ENCODE data around the gene DNAH7. TPM values are rescaled to one million over a fixed set of nuclear protein-coding genes. Genes with fewer than 3 reads are reported as not detected.

The DNAH7 gene
- polyA plus RNA-seq, 4 donors: 0.76 to 9.5 (median 9.3) TPM

GRCh38 chr2:196079052-196079451 lies 10.4 kb upstream of the DNAH7 start:
- no peak for DNase-seq (ENCODE audit: low read depth in 4 of 4, low spot score in 3 of 4)

DNA sequence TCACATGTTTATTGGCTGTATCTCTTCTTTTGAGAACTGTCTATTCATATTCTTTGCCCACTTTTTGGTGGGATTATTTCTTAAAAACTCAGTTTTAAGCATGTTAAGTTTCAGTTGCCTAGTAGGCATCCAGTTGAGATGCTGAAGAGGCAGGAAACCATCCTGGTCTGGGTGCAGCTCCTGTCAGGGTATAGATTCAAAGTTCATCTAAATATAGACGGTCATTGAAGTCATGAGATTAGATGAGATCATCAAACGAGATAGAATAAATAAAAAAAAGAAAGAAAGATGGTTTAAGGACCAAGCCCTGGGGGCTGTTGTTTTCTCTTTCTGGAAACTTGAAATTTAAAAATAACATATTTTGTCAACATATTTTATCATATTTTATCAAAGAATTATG lies 9.2 kb upstream of the DNAH7 start:
- no peak for DNase-seq (ENCODE audit: low read depth in 4 of 4, low spot score in 3 of 4)

DNA sequence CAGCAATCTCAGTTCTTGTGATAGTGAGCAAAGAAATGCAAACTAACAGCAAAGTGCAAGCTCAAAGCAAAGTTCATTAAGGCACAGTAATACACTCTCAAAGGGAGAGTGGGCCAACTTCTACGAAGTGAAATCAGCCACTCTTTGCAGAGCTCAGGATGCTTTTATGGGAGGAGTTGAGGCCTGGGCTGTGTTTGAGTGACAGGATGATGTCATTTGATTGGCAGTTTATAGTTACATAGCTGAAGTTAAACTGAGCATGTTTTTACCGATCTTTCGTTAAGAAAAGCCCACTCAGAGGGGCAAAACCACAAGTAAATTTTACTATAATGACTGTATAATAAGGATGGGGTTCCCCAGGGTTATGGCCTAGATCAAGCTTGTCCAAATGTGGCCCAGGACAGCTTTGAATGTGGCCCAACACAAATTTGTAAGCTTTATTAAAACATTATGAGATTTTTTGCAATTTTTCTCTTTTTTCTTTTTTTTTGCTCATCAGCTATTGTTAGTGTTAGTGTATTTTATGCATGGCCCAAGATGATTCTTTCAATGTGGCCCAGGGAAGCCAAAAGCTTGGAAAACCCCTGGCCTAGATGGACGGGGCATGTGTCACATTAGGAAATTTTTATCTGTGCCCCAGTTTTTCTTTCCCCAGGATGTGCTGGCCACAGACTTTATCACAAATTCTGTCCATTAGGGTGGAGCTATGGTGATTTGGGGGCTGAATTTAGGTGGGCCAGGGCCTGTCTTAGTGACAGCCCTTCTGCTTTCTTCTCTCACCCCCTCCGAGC lies 8.3 kb upstream of the DNAH7 start:
- no peak for DNase-seq (ENCODE audit: low read depth in 4 of 4, low spot score in 3 of 4)

- DNase-seq (ENCODE audit: low read depth in 4 of 4, low spot score in 3 of 4): no peak
These were observed 6.6 kb upstream of the DNAH7 start for GRCh38 chr2:196075196-196075595.

DNA sequence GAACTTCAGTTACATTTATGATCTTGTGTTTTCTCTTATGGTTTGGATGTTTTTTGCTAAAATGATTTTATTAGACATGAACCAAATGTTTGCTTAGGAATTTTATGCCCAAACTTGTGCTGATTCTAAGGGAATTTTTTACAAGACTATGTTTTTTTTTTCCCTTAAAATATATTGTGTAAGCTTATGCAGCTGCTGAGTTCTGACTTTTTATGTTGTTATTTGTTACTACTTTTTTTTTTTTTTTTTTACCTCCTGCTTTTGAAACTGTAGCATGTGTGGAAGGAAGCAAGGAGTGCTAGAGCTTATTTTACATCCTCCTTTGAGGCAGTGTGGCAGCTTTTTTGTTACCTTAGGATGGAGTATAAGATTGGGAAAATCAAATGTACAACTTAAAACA lies 6.0 kb upstream of the DNAH7 start:
- DNase-seq (ENCODE audit: low read depth in 4 of 4, low spot score in 3 of 4): no peak

- no peak for DNase-seq (ENCODE audit: low read depth in 4 of 4, low spot score in 3 of 4)
These were observed 4.9 kb upstream of the DNAH7 start for GRCh38 chr2:196073521-196073920.

GRCh38 chr2:196067088-196067382 lies 1.6 kb downstream of the DNAH7 start:
- DNase-seq (ENCODE audit: low read depth in 4 of 4, low spot score in 3 of 4): no peak

DNA sequence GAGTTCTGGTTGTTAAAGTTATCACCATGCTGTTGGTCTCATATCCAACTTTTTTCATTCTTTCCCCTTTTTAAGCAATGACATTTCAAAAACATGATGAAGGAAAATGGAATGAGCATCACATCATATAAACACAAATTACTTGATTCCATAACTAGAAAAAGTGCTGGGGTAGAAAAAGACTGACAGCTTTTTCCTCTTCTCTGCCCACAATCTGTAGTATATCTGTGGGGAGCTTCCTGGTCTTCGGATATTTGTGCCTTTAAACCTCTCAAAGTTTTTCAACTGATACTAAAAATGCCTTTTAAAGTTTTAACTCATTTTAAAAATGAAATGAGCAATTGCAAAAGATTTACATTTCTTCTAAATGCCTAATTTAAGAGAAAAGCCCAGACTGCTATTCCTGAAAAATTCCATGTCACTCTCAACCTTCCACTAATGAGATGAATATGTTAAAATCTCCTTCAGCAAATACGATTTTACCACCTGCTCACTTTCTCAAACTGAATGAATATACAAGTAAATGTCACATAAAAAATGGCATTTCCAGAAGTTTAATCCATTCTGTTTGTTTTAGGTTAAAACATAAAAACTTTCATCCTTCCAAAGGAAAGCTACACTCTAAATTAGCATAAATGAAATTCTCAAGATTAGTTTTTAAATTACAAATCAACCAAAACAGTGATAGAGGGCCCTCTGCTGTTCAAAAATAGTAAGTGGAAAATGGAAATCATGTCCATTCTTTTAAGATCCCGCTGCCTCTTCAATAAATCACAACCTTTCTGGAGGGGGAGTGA lies 2.1 kb downstream of the DNAH7 start:
- no peak for DNase-seq (ENCODE audit: low read depth in 4 of 4, low spot score in 3 of 4)

- no peak for DNase-seq (ENCODE audit: low read depth in 4 of 4, low spot score in 3 of 4)
These were observed 4.9 kb downstream of the DNAH7 start for GRCh38 chr2:196063773-196064172.

GRCh38 chr2:196059491-196059960 lies 9.1 kb downstream of the DNAH7 start:
- DNase-seq (ENCODE audit: low read depth in 4 of 4, low spot score in 3 of 4): no peak

DNA sequence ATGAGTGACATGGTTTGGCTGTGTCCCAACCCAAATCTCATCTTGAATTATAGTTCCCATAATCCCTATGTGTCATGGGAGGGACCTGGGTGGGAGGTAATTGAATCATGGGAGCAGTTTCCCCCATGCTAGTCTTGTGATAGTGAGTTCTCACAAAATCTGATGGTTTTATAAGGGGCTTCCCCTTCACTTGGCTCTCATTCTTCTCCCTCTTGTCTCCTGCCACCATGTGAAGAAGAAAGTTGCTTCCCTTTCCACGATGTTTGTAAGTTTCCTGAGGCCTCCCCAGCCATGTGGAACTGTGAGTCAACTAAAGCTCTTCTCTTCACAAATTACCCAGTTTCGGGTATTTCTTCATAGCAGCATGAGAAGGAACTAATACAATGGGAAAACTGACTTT lies 14.0 kb downstream of the DNAH7 start:
- DNase-seq (ENCODE audit: low read depth in 4 of 4, low spot score in 3 of 4): no peak

DNA sequence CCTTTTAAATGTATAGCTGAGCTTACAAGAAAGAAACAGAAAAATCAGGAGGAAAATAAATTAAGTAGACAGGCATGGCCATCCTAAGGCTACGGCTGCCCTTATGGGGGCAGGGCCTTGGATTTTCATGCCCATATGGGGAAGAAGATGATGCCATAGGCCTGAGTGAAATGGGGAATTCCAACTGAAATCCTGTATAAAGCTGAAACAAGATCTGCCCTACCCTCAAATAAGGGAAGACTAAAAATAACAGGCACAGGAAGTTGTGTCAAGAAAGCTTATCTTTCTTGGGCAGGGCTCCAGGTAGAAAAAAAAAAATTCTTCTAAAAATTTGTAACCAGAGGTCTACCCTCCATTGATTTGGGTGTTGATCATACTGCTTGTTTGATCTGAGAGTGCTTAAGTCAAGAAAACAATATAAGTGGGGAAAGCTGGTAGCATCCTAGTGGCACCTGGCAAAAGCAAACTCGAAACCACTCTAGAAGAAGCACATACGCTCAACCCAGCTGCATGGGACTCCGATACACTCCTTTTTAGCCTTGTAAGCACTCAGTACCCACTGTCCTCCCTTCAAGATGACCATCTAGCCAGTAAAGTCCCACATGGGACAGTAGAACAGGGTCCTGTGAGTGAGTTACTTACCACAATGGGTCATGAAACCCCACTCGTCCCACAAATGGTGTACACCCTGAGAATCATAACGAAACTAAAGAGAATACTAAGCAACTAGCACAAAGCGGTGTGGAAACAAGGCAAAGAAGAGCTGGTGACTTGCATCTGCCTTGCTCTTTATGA lies 22.3 kb downstream of the DNAH7 start:
- DNase-seq (ENCODE audit: low read depth in 4 of 4, low spot score in 3 of 4): no peak

GRCh38 chr2:196041786-196042185 lies 26.9 kb downstream of the DNAH7 start:
- DNase-seq (ENCODE audit: low read depth in 4 of 4, low spot score in 3 of 4): no peak

GRCh38 chr2:196040218-196040617 lies 28.4 kb downstream of the DNAH7 start:
- no peak for DNase-seq (ENCODE audit: low read depth in 4 of 4, low spot score in 3 of 4)

GRCh38 chr2:196036442-196036841 lies 32.2 kb downstream of the DNAH7 start:
- DNase-seq (ENCODE audit: low read depth in 4 of 4, low spot score in 3 of 4): no peak

GRCh38 chr2:196018037-196018436 lies 50.6 kb downstream of the DNAH7 start:
- DNase-seq (ENCODE audit: low read depth in 4 of 4, low spot score in 3 of 4): no peak

DNA sequence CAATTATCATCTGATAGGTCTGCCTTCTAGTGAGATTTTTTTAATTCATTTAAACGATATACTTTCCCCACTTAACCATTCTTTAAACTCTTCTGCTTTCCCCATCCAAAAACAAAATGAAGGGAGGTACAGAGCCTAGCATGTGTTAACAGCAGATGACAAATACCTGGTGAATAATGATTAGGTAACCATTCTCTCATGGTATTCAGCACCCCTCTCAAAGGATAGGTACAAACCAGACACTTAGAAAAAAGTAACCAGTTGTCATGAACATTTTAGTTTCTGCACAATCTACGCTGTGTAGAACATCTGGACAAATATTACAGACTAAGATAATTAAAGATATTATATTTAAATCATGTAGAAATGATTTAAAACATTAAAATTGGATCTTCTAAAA lies 56.3 kb downstream of the DNAH7 start:
- DNase-seq (ENCODE audit: low read depth in 4 of 4, low spot score in 3 of 4): no peak

DNA sequence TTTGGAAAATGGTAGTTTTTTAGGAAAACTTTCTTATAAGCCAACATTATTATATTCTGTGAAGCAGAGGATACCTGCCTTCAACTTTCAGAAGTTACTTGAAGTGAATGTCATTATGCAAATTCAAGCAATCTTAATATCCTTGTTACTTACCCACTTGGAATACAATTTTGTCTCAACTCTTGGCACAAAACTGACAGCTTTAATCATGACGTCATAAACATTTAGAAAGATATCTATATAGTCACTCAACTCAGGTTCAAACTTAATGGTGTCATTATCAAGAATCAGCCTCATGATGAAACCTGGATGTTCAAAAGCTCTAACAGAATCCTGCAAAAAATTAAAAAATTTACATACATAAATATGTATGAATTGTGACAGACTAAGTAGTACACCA lies 68.1 kb downstream of the DNAH7 start:
- no peak for DNase-seq (ENCODE audit: low read depth in 4 of 4, low spot score in 3 of 4)

DNA sequence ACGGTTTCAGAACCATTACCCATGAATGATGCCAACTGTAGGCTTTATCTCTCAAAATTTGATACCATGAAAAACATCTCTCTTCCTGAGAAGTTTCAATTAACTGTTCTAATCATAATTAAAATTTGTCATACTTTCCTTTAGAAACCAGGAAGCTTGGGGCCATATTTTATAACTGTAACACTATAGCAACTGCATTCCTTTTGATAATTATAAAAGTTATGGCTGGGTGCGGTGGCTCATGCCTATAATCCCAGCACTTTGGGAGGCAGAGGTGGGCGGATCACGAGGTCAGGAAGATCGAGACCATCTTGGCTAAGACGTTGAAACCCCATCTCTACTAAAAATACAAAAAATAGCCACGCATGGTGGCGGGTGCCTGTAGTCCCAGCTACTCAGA lies 70.6 kb downstream of the DNAH7 start:
- no peak for DNase-seq (ENCODE audit: low read depth in 4 of 4, low spot score in 3 of 4)

- no peak for DNase-seq (ENCODE audit: low read depth in 4 of 4, low spot score in 3 of 4)
These were observed 73.1 kb downstream of the DNAH7 start for GRCh38 chr2:195995499-195995898.

DNA sequence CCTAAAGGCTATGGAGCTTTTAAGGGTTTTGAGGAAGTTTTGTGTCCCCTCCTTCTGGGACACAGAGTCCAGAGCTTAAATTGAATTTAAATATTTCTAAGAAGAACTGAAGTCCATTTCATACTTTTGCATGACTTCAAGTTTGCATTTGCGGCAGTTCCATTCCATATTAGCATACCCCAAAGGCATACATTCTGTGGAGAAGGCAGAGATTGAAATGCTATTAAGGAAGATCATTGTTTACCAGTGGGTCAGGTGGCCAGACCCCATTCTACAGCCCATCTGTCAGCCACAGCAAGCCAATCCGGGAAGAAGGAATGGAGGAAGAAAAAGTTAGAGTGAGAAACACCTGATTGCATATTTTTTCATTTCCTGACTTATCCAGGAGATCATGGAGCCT lies 75.0 kb downstream of the DNAH7 start:
- DNase-seq (ENCODE audit: low read depth in 4 of 4, low spot score in 3 of 4): no peak
